HG03196 (cell line): ENCODE results near the gene KSR2.
"Not testable (repeated sequence)": the region's sequence is repeated elsewhere in the genome, so short reads cannot be mapped to it uniquely, and the experiment has no call there.

ENCODE experiments used
- ATAC-seq: cut with Tn5 transposase; IDR thresholded peaks from one replicate; pipeline ENCODE4 v1.9.1; 2021; ENCODE audit not compliant: unreplicated experiment

The KSR2 gene

DNA sequence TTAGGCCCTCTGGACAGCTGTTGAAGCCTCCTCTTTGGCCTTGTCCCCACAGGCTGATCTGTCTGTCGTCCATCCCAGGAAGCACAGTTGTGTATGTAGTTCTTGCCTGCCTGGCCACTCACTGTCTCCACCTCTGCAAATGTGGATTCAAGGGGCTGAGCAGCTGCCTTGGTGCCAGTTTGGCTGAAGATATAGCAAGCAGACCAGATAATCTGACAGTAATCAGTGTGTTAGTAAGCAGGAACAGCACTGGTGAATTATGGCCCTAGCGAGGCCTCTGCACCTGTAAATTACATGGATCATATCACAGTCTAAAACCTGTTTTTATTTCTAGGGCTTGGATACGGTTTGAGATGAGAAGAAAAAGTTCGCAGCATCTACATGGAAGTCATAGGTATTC is 324.8 kb downstream of the KSR2 start:
- no peak for ATAC-seq

- ATAC-seq = no peak
Measured at GRCh38 chr12:117641885-117642284, 326.9 kb downstream of the KSR2 start.

DNA sequence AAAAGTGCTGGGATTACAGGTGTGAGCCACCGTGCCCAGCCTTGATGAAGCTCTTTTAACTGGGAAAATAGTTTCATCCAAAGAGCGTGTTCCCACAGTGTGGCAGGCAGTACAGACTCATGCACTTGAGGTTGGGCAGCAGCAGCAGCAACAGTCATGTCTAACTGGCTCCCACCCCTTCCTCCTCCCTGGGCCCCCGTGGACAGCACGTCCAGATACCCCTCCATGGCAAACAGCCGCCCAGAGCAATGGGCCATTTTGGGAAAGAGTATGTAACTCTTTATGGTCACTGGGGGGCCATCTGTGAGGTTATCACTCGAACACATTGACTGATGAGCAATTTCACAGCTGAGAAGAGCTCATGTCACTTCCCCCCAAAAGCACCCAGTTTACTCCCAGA is 328.3 kb downstream of the KSR2 start:
- ATAC-seq = no peak

- ATAC-seq = no peak
Measured at GRCh38 chr12:117629454-117629853, 339.3 kb downstream of the KSR2 start.

- not testable (repeated sequence) for ATAC-seq
Measured at GRCh38 chr12:117628711-117629110, 340.1 kb downstream of the KSR2 start.

DNA sequence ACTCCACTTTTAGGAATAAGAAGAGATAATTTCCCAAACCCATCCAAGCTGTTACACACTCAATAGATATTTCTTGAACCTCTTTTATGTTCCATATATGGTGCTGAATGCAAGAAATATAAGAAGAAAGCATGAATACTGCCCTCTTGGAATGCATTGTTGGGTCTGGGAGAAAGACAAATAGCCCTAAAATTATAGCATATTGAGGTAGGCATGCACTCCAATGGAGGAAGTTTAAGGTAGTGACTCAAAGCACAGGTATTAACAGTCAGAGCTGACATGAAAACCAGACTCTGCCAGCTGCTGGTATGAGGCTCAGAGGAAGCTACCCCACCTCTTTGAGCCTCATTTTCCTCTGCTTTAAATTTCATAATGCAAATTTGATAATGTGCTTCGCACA is 346.0 kb downstream of the KSR2 start:
- ATAC-seq = no peak

GRCh38 chr12:117622087-117622486 is 346.7 kb downstream of the KSR2 start:
- ATAC-seq = no peak

GRCh38 chr12:117607778-117608177 is 361.0 kb downstream of the KSR2 start:
- no peak for ATAC-seq

DNA sequence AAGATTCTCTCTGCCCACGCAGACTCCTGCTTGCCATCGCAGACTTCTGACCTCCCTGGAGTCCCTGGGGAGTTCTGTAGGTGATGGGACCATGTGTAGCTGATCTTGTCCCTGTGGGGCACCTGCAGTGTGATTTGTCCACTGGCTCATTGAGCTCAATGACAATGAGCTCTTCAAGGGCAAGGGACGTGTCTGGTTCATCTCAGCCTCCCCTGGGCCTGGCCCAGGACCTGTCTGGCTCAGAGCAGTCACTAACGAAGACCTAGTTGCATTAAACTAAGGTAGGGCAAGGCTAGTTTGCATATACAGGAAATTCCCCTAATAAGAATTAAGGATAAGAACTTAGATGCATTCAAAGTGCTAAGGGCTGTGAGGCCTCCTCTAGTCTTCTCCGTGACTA is 361.8 kb downstream of the KSR2 start:
- ATAC-seq = no peak

- no peak for ATAC-seq
Measured at GRCh38 chr12:117606024-117606423, 362.8 kb downstream of the KSR2 start.

DNA sequence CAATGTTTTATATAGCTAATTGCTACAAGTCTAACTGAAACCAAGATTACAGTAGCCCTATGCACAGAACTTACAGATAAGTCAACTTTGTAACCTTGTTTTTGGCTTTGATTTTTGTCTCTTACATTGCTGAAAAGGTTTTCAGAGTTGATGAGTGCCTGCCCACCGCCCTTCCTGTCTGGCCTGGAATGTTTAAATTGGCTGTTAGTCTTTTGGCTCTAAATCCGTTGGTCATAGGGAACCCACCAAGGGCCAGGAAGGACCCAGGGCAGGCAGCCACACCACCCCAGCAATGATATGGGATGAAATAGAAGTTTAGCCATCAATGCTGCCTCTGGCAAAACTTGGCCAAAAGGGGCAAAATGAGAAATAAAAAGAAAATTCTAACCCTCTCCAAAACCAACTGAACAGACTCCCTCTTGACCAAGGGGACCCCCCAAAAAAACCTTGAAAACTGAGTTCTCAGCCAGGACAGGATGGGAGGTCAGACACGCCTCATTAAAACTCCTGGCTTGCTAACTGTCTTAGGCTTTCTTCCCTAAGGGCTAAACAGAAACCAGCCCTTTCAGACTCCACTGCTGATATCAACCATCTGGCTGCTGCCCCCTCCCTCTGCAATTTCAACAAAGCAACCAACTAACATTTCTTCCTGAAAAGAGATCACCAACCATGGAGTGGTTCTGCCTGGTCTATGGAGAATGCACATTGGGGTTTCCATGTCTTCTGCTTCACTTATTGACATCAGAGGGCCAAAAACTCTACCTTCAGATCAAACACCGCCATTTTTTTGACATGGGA is 365.3 kb downstream of the KSR2 start:
- ATAC-seq = no peak

DNA sequence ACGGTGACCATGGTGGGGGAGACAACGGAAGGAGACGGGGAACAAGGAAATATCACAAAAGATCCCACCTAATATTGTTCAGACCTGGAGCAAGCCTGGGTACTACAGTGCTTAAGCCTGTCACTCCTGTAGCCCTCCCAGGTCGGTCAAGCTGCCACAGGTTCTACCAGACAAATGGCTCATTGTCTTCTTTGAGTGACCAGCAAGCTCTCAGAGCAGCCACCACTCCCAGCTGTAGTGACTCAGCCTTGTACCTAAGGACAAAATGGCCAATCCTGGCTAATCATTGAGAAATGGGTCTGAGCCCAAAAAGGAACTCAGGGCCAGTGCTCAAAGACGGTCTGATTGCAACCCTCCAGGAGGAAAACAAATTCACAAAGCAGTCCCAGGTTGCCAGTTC is 368.9 kb downstream of the KSR2 start:
- ATAC-seq = no peak

- no peak for ATAC-seq
Measured at GRCh38 chr12:117596968-117597367, 371.8 kb downstream of the KSR2 start.

DNA sequence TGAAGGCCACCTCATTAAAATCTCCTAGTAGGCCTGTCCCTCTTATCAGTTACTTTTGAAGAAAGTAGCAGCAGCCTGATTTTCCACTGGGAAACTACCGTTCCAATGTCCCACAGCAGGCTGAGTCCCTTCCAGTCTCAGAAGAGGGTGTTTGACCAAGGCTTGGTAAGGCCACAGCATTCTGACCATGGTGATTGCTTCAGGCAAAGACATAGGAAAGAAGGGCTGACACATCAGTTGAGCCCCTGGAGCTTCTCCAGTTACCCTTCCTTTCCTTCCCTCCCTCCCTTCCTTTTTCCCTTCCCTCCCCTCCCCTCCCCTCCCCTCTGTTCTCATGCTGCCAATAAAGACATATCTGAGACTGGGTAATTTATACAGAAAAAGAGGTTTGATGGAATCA is 373.0 kb downstream of the KSR2 start:
- ATAC-seq = no peak

- no peak for ATAC-seq
Measured at GRCh38 chr12:117594481-117594880, 374.3 kb downstream of the KSR2 start.

GRCh38 chr12:117593815-117594400 is 374.9 kb downstream of the KSR2 start:
- no peak for ATAC-seq

GRCh38 chr12:117592588-117593305 is 376.0 kb downstream of the KSR2 start:
- no peak for ATAC-seq

- no peak for ATAC-seq
Measured at GRCh38 chr12:117590999-117591398, 377.8 kb downstream of the KSR2 start.

DNA sequence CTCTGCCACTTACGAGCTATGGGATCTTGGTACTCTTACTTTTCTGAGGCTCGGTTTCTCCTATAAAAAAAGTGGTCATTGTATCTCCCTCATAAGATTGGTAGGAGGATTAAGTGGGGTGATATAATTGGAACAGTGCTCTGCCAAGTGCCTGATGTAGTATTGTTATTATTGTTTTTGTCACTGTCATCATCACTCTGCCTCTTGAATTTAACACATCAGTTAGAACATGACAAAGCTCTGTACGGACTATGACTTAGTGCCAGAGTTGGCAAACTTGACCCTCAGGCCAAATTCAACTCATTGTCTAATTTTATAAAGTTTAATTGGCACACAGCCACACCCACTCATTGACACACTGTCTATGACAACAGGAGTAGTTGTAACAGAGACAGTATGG is 378.4 kb downstream of the KSR2 start:
- no peak for ATAC-seq

DNA sequence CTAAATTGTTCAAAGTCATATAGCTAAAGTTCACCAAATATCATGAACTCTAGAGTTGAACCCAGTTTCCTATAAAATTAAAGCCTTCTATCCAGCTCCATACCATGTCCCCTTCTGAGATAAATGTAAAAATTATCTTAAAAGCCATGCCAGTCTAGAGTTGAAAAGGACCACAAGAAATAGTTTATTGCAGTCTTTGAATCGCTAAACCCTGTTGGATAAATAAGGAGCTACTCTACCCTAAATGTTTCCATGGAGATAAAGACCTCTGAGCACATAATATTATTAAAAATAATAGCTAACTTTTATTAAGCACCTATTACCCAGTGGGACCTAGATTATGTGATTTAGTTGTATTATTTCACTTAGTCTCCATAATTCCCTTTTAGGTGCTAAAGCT is 379.8 kb downstream of the KSR2 start:
- no peak for ATAC-seq

- no peak for ATAC-seq
Measured at GRCh38 chr12:117587631-117588287, 381.0 kb downstream of the KSR2 start.
